ENCODE results near the gene MLH3.

DNA sequence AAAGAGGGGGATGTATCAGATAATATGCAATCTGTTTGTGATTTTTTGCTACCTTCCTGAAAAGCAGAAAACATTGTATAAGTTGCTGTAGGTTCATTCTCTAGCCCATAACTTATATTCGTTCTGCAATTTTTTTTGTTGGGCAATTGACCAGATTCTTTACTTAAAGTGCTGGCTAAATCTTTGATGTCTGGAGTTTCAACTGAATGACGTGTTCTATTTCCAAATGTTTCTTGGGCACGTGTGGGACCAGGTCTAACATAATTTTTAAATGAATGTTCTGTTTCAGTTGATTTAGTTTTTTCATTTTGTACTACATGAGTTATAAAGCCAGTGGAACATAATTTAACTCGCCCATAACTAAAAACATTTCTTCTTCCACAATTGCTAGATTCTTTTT lies 3.8 kb downstream of the MLH3 start:
- TF ChIP-seq EZH2 (IDR thresholded peaks at IDR 0.05; ENCODE audit: insufficient read depth, poor library complexity, severe bottlenecking) (no peak), EZH2phosphoT487 (IDR thresholded peaks at IDR 0.05; ENCODE audit: insufficient read depth, low read depth) (no peak)
